PC-3 (cell line): ENCODE data around the gene SLC2A2. TPM values are rescaled to one million over a fixed set of nuclear protein-coding genes. Genes with fewer than 3 reads are reported as not detected.

ENCODE experiments used
- ATAC-seq: fragments of 200-7000 bp; cut with Tn5 transposase; 2 replicates; pipeline ENCODE4 v1.9.1; 2020; ENCODE audit warnings: mild to moderate bottlenecking, moderate library complexity
- BruUV-seq: library from RNA; stranded (reverse); fragments of 400-500 nt; replicated peaks from 2 replicates; lab custom pipeline; 2021; lab: Mats Ljungman, UMichigan
- CTCF ChIA-PET: fragments of 300-600 bp; sonication (Branson Sonifier 250); formaldehyde crosslinking; loops from one replicate; lab custom pipeline; 2022; ENCODE audit warnings: antibody characterized with exemption; lab: Charles Lee
- POLR2A ChIA-PET: fragments of 300-600 bp; sonication (Branson Sonifier 250); formaldehyde crosslinking; loops from one replicate; lab custom pipeline; 2022; ENCODE audit warnings: antibody characterized with exemption; ENCODE audit not compliant: unreplicated experiment; lab: Charles Lee
- DNase-seq: peaks from one replicate; pipeline ENCODE4 v3.0.0-alpha.2; 2015
- H2AFZ ChIP-seq: fragments of 300-600 bp; sonication (generic); 2 replicates; pipeline ENCODE4 v1.6.0; 2016; ENCODE audit warnings: antibody characterized with exemption, low read length
- H3F3A ChIP-seq: fragments of 300-600 bp; sonication (generic); one replicate; pipeline ENCODE4 v1.6.0; 2017; ENCODE audit warnings: antibody characterized with exemption, low read length, control low read depth, mild to moderate bottlenecking; ENCODE audit not compliant: unreplicated experiment
- H3K27ac ChIP-seq: fragments of 300-600 bp; sonication (generic); 2 replicates; pipeline ENCODE4 v1.5.1; 2016; ENCODE audit warnings: mild to moderate bottlenecking, low read length
- H3K27me3 ChIP-seq: fragments of 300-600 bp; sonication (generic); 2 replicates; pipeline ENCODE4 v1.6.1; 2016; ENCODE audit warnings: low read length, mixed read lengths
- H3K36me3 ChIP-seq: fragments of 300-600 bp; sonication (generic); 2 replicates; pipeline ENCODE4 v1.6.1; 2016; ENCODE audit warnings: low read depth, mixed run types, low read length, mixed read lengths
- H3K4me1 ChIP-seq: fragments of 300-600 bp; sonication (generic); 2 replicates; pipeline ENCODE4 v1.5.1; 2016; ENCODE audit warnings: low read length; ENCODE audit not compliant: insufficient read depth
- H3K4me2 ChIP-seq: fragments of 300-600 bp; sonication (generic); 2 replicates; pipeline ENCODE4 v1.6.0; 2016; ENCODE audit warnings: low read length
- H3K4me3 ChIP-seq: fragments of 300-600 bp; sonication (generic); 2 replicates; pipeline ENCODE4 v1.5.1; 2016; ENCODE audit warnings: mild to moderate bottlenecking, low read length, mixed read lengths
- H3K79me2 ChIP-seq: fragments of 300-600 bp; sonication (generic); 2 replicates; pipeline ENCODE4 v1.6.1; 2017; ENCODE audit warnings: low read length, mixed read lengths
- H3K9ac ChIP-seq: fragments of 300-600 bp; sonication (generic); 2 replicates; pipeline ENCODE4 v1.6.0; 2016; ENCODE audit warnings: mild to moderate bottlenecking, low read length
- H3K9me2 ChIP-seq: fragments of 300-600 bp; sonication (generic); replicated peaks from 2 replicates; pipeline ENCODE4 v1.6.1; 2016; ENCODE audit warnings: mixed run types, low read length, mixed read lengths
- H3K9me3 ChIP-seq: fragments of 300-600 bp; sonication (generic); 2 replicates; pipeline ENCODE4 v1.6.1; 2016; ENCODE audit warnings: low read length, mixed read lengths
- H4K20me1 ChIP-seq: fragments of 300-600 bp; sonication (generic); 2 replicates; pipeline ENCODE4 v1.6.1; 2016; ENCODE audit warnings: low read length, mixed read lengths
- CTCF ChIP-seq: fragments of 300-600 bp; sonication (generic); conservative IDR thresholded peaks from 2 replicates; pipeline ENCODE4 v1.5.1; 2017; ENCODE audit warnings: antibody characterized with exemption, low read depth, mild to moderate bottlenecking, low read length
- EZH2 ChIP-seq: fragments of 300-600 bp; sonication (generic); IDR thresholded peaks from one replicate; pipeline ENCODE4 v1.6.1; 2017; ENCODE audit warnings: antibody characterized with exemption, mild to moderate bottlenecking, low read length; ENCODE audit not compliant: unreplicated experiment
- EZH2phosphoT487 ChIP-seq: fragments of 300-600 bp; sonication (generic); IDR thresholded peaks from 2 replicates; pipeline ENCODE4 v1.6.1; 2018; ENCODE audit warnings: mild to moderate bottlenecking, antibody characterized with exemption, low read length, borderline replicate concordance
- intact Hi-C: fragments of 100-400 bp; cut with micrococcal nuclease; formaldehyde crosslinking; loops from 2 replicates; pipeline ENCODE4 v1.9.0; 2023
- total RNA-seq: library from RNA; depleted of rRNA; stranded (reverse); fragments of >200 nt; gene quantifications from 2 replicates; pipeline ENCODE4 v1.2.3, GENCODE V29; 2014

SLC2A2 gene
- total RNA-seq, 1 experiment from 2014 or later, result not detected

DNA sequence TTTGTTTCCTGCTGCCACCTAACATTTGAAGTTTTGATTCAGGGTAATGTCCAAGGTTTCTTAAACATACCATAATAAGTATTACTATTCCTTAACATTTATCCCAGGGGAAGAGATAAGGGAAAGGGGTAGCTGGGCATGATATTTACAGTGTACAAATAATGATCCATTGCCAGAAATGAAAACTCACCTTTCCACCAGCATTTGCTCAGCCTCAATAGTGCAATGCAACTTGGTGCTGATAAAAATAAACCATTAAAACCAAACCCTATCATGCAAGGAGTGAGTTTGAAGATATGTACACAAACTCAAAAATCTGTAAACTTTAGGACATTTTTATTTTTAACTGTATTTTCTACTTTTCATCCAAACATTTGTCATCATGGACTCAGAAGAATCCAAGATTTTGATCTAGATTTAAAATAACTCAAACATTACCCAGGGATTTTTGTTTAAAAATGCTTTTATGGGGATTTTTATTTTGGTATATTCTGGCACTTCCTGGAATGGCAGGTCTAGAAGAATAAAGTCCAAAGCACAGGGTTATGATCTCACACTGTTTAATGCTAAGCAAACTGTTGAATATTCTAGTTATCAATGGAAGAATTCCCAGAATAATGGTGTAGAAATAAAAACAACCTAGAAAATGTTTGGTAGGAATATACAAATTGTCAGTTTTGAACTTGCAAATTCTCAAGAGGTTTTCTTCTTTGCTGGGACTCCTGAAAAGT, 32.5 kb upstream of the SLC2A2 start:
- no TSS peak for BruUV-seq
- H3K9me2 ChIP-seq, result no peaks in the 10 kb centered on the region
- no peak overlapping the region for H3K4me2 ChIP-seq
- no peak overlapping the region for H2AFZ ChIP-seq
- no peak for TF ChIP-seq EZH2
- no peak for TF ChIP-seq EZH2phosphoT487
- TF ChIP-seq CTCF, result no peak
- no peaks in the 10 kb centered on the region for H4K20me1 ChIP-seq
- H3K4me3 ChIP-seq, result no peak overlapping the region
- no peaks in the 10 kb centered on the region for H3K9me3 ChIP-seq
- H3K27ac ChIP-seq, result no peak overlapping the region
- no peaks in the 10 kb centered on the region for H3K79me2 ChIP-seq
- H3K27me3 ChIP-seq, result no peaks in the 10 kb centered on the region
- no peak for DNase-seq
- H3K9ac ChIP-seq, result no peak overlapping the region
- no peaks in the 10 kb centered on the region for H3F3A ChIP-seq
- ATAC-seq, result no peak
- POLR2A ChIA-PET, result no interaction called here
- CTCF ChIA-PET, result no interaction called here
- H3K4me1 ChIP-seq, result peaks cover 31% of the 10 kb centered on the region
- intact Hi-C loops, result loop anchor here (5.0 kb wide), 3 partner anchors 48 to 403 kb away; partner anchors contain the start of gene TNIK
- no peaks in the 10 kb centered on the region for H3K36me3 ChIP-seq

GRCh38 chr3:171058058-171058457, 31.5 kb upstream of the SLC2A2 start:
- H3K36me3 ChIP-seq, result no peaks in the 10 kb centered on the region
- no peaks in the 10 kb centered on the region for H4K20me1 ChIP-seq
- no peaks in the 10 kb centered on the region for H3K27me3 ChIP-seq
- H3K9me2 ChIP-seq, result no peaks in the 10 kb centered on the region
- intact Hi-C loops, result loop anchor here (5.0 kb wide), 3 partner anchors 49 to 404 kb away; partner anchors contain the start of gene TNIK
- no peak overlapping the region for H3K4me2 ChIP-seq
- peaks cover 31% of the 10 kb centered on the region for H3K4me1 ChIP-seq
- no peak overlapping the region for H3K9ac ChIP-seq
- BruUV-seq, result no TSS peak
- H3K4me3 ChIP-seq, result no peak overlapping the region
- ATAC-seq (no peak), DNase-seq (peak; percentile 14)
- TF ChIP-seq CTCF, result no peak
- TF ChIP-seq EZH2phosphoT487, result no peak
- TF ChIP-seq EZH2, result no peak
- no peak overlapping the region for H3K27ac ChIP-seq
- H3K79me2 ChIP-seq, result no peaks in the 10 kb centered on the region
- ChIA-PET CTCF (no interaction called here), POLR2A (no interaction called here)
- H3K9me3 ChIP-seq, result no peaks in the 10 kb centered on the region
- no peaks in the 10 kb centered on the region for H3F3A ChIP-seq
- no peak overlapping the region for H2AFZ ChIP-seq

DNA sequence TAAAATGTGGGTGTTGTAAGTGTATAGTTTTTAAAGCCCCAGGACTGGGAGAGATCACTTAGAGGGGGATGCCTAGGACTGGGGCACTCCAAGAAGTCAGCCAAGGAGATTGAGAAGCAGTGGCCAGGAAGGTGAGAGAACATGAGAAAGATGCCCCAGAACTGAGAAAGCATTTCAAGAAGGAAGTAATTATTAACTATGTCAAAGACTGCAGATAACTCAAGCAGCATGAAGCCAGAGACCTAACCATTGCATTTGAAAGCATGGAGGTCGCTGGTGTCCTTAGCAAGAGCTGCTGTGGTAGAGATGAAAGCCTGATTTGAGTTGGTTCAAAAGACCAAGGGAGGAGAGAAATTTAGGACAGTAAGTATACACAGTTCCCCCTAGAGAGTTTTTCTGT, 30.6 kb upstream of the SLC2A2 start:
- TF ChIP-seq CTCF, result no peak
- TF ChIP-seq EZH2phosphoT487, result no peak
- TF ChIP-seq EZH2, result no peak
- H3K4me3 ChIP-seq, result no peak overlapping the region
- no peaks in the 10 kb centered on the region for H3K79me2 ChIP-seq
- H3F3A ChIP-seq, result no peaks in the 10 kb centered on the region
- H3K27ac ChIP-seq, result peak overlapping the region; percentile 88
- H3K9ac ChIP-seq, result no peak overlapping the region; the same call in 1 of the 2 replicates
- H4K20me1 ChIP-seq, result no peaks in the 10 kb centered on the region
- no peak overlapping the region for H2AFZ ChIP-seq
- H3K9me3 ChIP-seq, result no peaks in the 10 kb centered on the region
- intact Hi-C loops, result loop anchor here (5.0 kb wide), 3 partner anchors 50 to 405 kb away; partner anchors contain the start of gene TNIK
- no peaks in the 10 kb centered on the region for H3K9me2 ChIP-seq
- H3K27me3 ChIP-seq, result no peaks in the 10 kb centered on the region
- BruUV-seq, result no TSS peak
- DNase-seq, result no peak
- peak overlapping the region; percentile 76 for H3K4me2 ChIP-seq
- H3K36me3 ChIP-seq, result no peaks in the 10 kb centered on the region
- H3K4me1 ChIP-seq, result peaks cover 31% of the 10 kb centered on the region
- ChIA-PET POLR2A (no interaction called here), CTCF (no interaction called here)
- ATAC-seq, result no peak
